GM12878 (cell line): ENCODE measurements around the gene CDC42SE2. TPM values are rescaled to one million over a fixed set of nuclear protein-coding genes. Genes with fewer than 3 reads are reported as not detected.

Source experiments
- ATAC-seq: fragments of 200-7000 bp; cut with Tn5 transposase; 3 replicates; pipeline ENCODE4 v1.9.1; 2020; ENCODE audit warnings: mild to moderate bottlenecking, moderate library complexity
- BruUV-seq: library from RNA; stranded (reverse); fragments of 400-500 nt; replicated peaks from 2 replicates; lab custom pipeline; 2021; lab: Mats Ljungman, UMichigan
- CTCF ChIA-PET: fragments of 300-600 bp; sonication (Branson Sonifier 250); formaldehyde crosslinking; extraction: SDS; loops from one replicate; lab custom pipeline; 2021; ENCODE audit warnings: inconsistent platforms; lab: Yijun Ruan, JAX
- POLR2A ChIA-PET: fragments of 350-600 bp; formaldehyde crosslinking; extraction: SDS; loops from one replicate; lab custom pipeline; 2021; ENCODE audit warnings: inconsistent platforms; lab: Charles Lee
- RAD21 ChIA-PET: fragments of 300-600 bp; sonication (Branson Sonifier 250); formaldehyde crosslinking; loops from one replicate; lab custom pipeline; 2023; ENCODE audit warnings: antibody characterized with exemption; ENCODE audit not compliant: unreplicated experiment; lab: Charles Lee
- SMC1A ChIA-PET: fragments of 300-600 bp; sonication (Branson Sonifier 250); formaldehyde crosslinking; loops from one replicate; lab custom pipeline; 2023; ENCODE audit not compliant: unreplicated experiment, uncharacterized antibody; lab: Charles Lee
- DNase-seq: peaks from one replicate; pipeline ENCODE4 v3.0.0-alpha.2; 2011; ENCODE audit warnings: low read depth, low spot score
- FAIRE-seq: peaks from 3 replicates; lab custom pipeline; 2011; peaks lifted over from hg19 to GRCh38; lab: Jason Lieb, UNC
- H2AFZ ChIP-seq: 2 replicates; pipeline ENCODE4 v1.6.0; 2011; ENCODE audit warnings: low read depth, low read length, control low read depth; ENCODE audit not compliant: control insufficient read depth
- H3K27ac ChIP-seq: 2 replicates; pipeline ENCODE4 v1.5.1; 2011; ENCODE audit warnings: control low read depth; ENCODE audit not compliant: control insufficient read depth, insufficient read depth
- H3K27me3 ChIP-seq, 2 experiments: replicated peaks in 1 of 2; 2 replicates each; pipeline versions ENCODE4 v1.6.0 to v1.6.1; 2011; ENCODE audit warnings: low read length in 1 of 2; ENCODE audit not compliant: control insufficient read depth in 2 of 2, insufficient read depth in 2 of 2
- H3K36me3 ChIP-seq, 2 experiments: 2 replicates each; pipeline ENCODE4 v1.5.1; 2011; ENCODE audit warnings: low read length in 1 of 2; ENCODE audit not compliant: control insufficient read depth in 2 of 2, insufficient read depth in 2 of 2
- H3K4me1 ChIP-seq: 2 replicates; pipeline ENCODE4 v1.6.1; 2011; ENCODE audit warnings: mild to moderate bottlenecking, low read length, moderate library complexity, mixed read lengths; ENCODE audit not compliant: control insufficient read depth, insufficient read depth
- H3K4me2 ChIP-seq: 2 replicates; pipeline ENCODE4 v1.6.0; 2011; ENCODE audit warnings: control low read depth; ENCODE audit not compliant: control insufficient read depth, insufficient read depth
- H3K4me3 ChIP-seq: fragments of 200-600 bp; sonication (generic); 2 replicates; pipeline ENCODE4 v1.5.1; 2016
- H3K79me2 ChIP-seq: 2 replicates; pipeline ENCODE4 v1.6.0; 2011; ENCODE audit warnings: low read length; ENCODE audit not compliant: control insufficient read depth, insufficient read depth
- H3K9ac ChIP-seq: 2 replicates; pipeline ENCODE4 v1.8.0; 2011; ENCODE audit warnings: low read length, control low read depth, mixed read lengths; ENCODE audit not compliant: control insufficient read depth, insufficient read depth
- H3K9me3 ChIP-seq: replicated peaks from 3 replicates; pipeline ENCODE4 v1.5.1; 2011; ENCODE audit warnings: mild to moderate bottlenecking, low read length; ENCODE audit not compliant: control insufficient read depth, insufficient read depth
- H4K20me1 ChIP-seq: 2 replicates; pipeline ENCODE4 v1.6.0; 2011; ENCODE audit not compliant: control insufficient read depth, insufficient read depth
- BCL11A ChIP-seq: IDR thresholded peaks from 2 replicates; pipeline ENCODE4 v1.6.1; 2011; ENCODE audit warnings: low read depth, low read length
- NBN ChIP-seq: fragments of 450-650 bp; IDR thresholded peaks from 2 replicates; pipeline ENCODE4 v1.6.1; 2016
- PAX5 ChIP-seq: IDR thresholded peaks from 2 replicates; pipeline ENCODE4 v1.6.1; 2011; ENCODE audit warnings: low read depth, low read length, borderline replicate concordance
- ZBTB33 ChIP-seq: fragments of 450-650 bp; IDR thresholded peaks from 2 replicates; pipeline ENCODE4 v1.6.1; 2017; ENCODE audit warnings: mild to moderate bottlenecking
- WGBS: methylation state at CpG from one replicate; pipeline ENCODE4 v1.1.6; 2016; ENCODE audit warnings: low lambda C conversion rate; ENCODE audit not compliant: insufficient replicate concordance, insufficient coverage; ENCODE audit errors: missing lambda C conversion rate; 5-methylcytosine and 5-hydroxymethylcytosine counted together
- in situ Hi-C: fragments of 300-500 bp; cut with MboI; formaldehyde crosslinking; loops from 9 replicates; pipeline ENCODE4 v1.14.3; 2018; ENCODE audit warnings: mixed read lengths
- intact Hi-C: fragments of 100-400 bp; cut with micrococcal nuclease; formaldehyde crosslinking; loops from one replicate; pipeline ENCODE4 v1.14.2; 2022; ENCODE audit not compliant: unreplicated experiment
- polyA plus RNA-seq, 11 experiments: library from polyadenylated mRNA; depleted of rRNA in 4 of 11; unstranded in 6 of 11; stranded (reverse) in 5 of 11; fragments of >200 nt; fragmentation: Nextera tagmentation in 4 of 11; fragmentation: Illumina TruSeq in 1 of 11; extraction: Ambion mirVana in 4 of 11; extraction: Trizol in 1 of 11; gene quantifications; 1 replicate in 1 of 11; 2 replicates in 10 of 11; pipeline versions ENCODE4 v1.2.1 to v1.2.3, GENCODE V29; 2011 to 2016; ENCODE audit warnings: inconsistent platforms in 2 of 11, missing spikeins in 2 of 11, low read depth in 1 of 11
- total RNA-seq, 4 experiments: library from RNA; depleted of rRNA in 3 of 4; stranded (reverse); fragments of >200 nt in 3 of 4; fragmentation: Illumina TruSeq in 1 of 4; extraction: Trizol in 1 of 4; gene quantifications; 2 replicates each; pipeline versions ENCODE4 v1.2.1 to v1.2.3, GENCODE V29; 2013 to 2021

The CDC42SE2 gene
- total and polyA plus RNA-seq, 10 of the 15 experiments (the other 5 are each of a cell fraction or from before 2014, with no cell fraction given): 57.0 to 148 (median 80.3) TPM

DNA sequence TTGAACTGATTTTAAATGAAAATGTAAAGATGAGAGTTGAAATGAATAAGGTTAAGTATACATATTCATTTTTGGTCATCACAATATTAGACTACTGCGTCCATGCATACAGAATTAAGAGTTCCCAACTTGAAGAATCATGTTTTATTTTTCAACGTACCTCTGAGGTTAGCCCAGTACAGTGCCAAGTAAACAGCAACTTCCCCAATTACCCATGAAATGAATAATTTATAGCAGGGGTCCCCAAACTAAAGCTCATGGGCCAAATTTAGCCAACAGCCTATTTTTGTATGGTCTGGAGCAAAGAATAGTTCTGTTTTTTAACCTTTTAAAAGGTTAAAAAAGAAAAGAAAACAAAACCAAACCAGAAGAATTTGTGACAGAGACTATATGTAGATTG, 167.9 kb downstream of the CDC42SE2 start:
- H3K4me2 ChIP-seq: no peak overlapping the region
- no peaks in the 10 kb centered on the region for H3K9me3 ChIP-seq
- no peaks in the 10 kb centered on the region for H3K27me3 ChIP-seq
- no peak overlapping the region for H3K4me3 ChIP-seq
- H2AFZ ChIP-seq: no peak overlapping the region
- ChIA-PET POLR2A (no interaction called here), CTCF (interaction anchor here (2.0 kb wide), 1 partner anchor 576 kb away, joined by 8 read pairs; no protein-coding TSS in a partner anchor), SMC1A (no interaction called here), RAD21 (no interaction called here)
- ATAC-seq: no peak
- no peak overlapping the region for H3K9ac ChIP-seq
- TF ChIP-seq NBN (no peak), ZBTB33 (no peak)
- no peaks in the 10 kb centered on the region for H3K4me1 ChIP-seq
- intact Hi-C loops: no loop called here
- 67% methylated on average over 2 of the region's 2 CpGs for WGBS
- H3K79me2 ChIP-seq: no peaks in the 10 kb centered on the region
- BruUV-seq: no TSS peak
- in situ Hi-C loops: no loop called here
- no peak overlapping the region for H3K27ac ChIP-seq
- H4K20me1 ChIP-seq: no peaks in the 10 kb centered on the region
- no peak for DNase-seq
- H3K36me3 ChIP-seq: peaks cover 6 to 37% of the 10 kb centered on the region in 2 experiments
- no peak for FAIRE-seq

- WGBS: 100% methylated on average over 1 of the region's 1 CpG
- no TSS peak for BruUV-seq
- ChIA-PET RAD21 (no interaction called here), SMC1A (no interaction called here), CTCF (interaction anchor here (1.4 kb wide), 1 partner anchor 8 kb away, joined by 3 read pairs; no protein-coding TSS in a partner anchor), POLR2A (no interaction called here)
- no peaks in the 10 kb centered on the region for H3K9me3 ChIP-seq
- H3K79me2 ChIP-seq: no peaks in the 10 kb centered on the region
- H3K27me3 ChIP-seq: no peaks in the 10 kb centered on the region
- H3K4me2 ChIP-seq: no peak overlapping the region
- FAIRE-seq (no peak), DNase-seq (no peak), ATAC-seq (no peak)
- no peak overlapping the region for H2AFZ ChIP-seq
- no peak overlapping the region for H3K4me3 ChIP-seq
- H3K36me3 ChIP-seq: peaks cover 5 to 42% of the 10 kb centered on the region in 2 experiments
- intact Hi-C loops: no loop called here
- in situ Hi-C loops: no loop called here
- no peaks in the 10 kb centered on the region for H3K4me1 ChIP-seq
- no peak overlapping the region for H3K27ac ChIP-seq
- no peak for TF ChIP-seq BCL11A
- TF ChIP-seq PAX5: no peak
- H4K20me1 ChIP-seq: no peaks in the 10 kb centered on the region
- H3K9ac ChIP-seq: no peak overlapping the region
Observed at GRCh38 chr5:131433109-131433508, 169.3 kb downstream of the CDC42SE2 start.
